H1 (cell line): ENCODE data around the gene ATG4D. TPM values are rescaled to one million over a fixed set of nuclear protein-coding genes. Genes with fewer than 3 reads are reported as not detected.

ENCODE experiments used
- KDM4A ChIP-seq: IDR thresholded peaks from one replicate; pipeline ENCODE4 v1.7.1; 2012; ENCODE audit warnings: low read depth, mild to moderate bottlenecking, moderate library complexity, low read length, inconsistent platforms; ENCODE audit not compliant: severe bottlenecking
- POU5F1 ChIP-seq: IDR thresholded peaks from 2 replicates; pipeline ENCODE4 v1.6.1; 2011; ENCODE audit warnings: low read depth, mild to moderate bottlenecking, low read length, moderate library complexity
- RBBP5 ChIP-seq: IDR thresholded peaks from 2 replicates; pipeline ENCODE4 v1.7.1; 2012; ENCODE audit warnings: low read depth, mild to moderate bottlenecking, inconsistent platforms, low read length, moderate library complexity, borderline replicate concordance
- SIN3A ChIP-seq, 2 experiments: IDR thresholded peaks in 1 of 2; conservative IDR thresholded peaks in 1 of 2; 2 replicates each; pipeline ENCODE4 v1.6.1; 2011 to 2012; ENCODE audit warnings: low read length in 2 of 2, improper control_type of control experiment in 1 of 2, low read depth in 1 of 2, mild to moderate bottlenecking in 1 of 2
- TBP ChIP-seq: IDR thresholded peaks from 2 replicates; pipeline ENCODE4 v1.6.1; 2011; ENCODE audit warnings: low read depth, low read length, improper control_type of control experiment
- polyA plus RNA-seq, 7 experiments: library from polyadenylated mRNA; depleted of rRNA in 3 of 7; stranded (reverse) in 5 of 7; unstranded in 2 of 7; fragments of >200 nt in 5 of 7; fragments of 200-250 nt in 2 of 7; gene quantifications; 1 replicate in 5 of 7; 2 replicates in 1 of 7; 4 replicates in 1 of 7; pipeline versions ENCODE4 v1.2.1 to v1.2.3, GENCODE V29; 2011 to 2013; ENCODE audit warnings: missing spikeins in 2 of 7, mixed read lengths in 2 of 7
- total RNA-seq: library from RNA; stranded (reverse); fragmentation: NEBNext Ultra II Directional; extraction: Animal tissue kit (Norgen Biotek cat#: 25700); gene quantifications from 2 replicates; pipeline ENCODE4 v1.2.1, GENCODE V29; 2021

The ATG4D gene
- total and polyA plus RNA-seq, 2 of the 8 experiments (the other 6 are each of a cell fraction or from before 2014, with no cell fraction given), result 39.6 to 43.7 TPM

- TF ChIP-seq POU5F1 (no peak), RBBP5 (peak; percentile 57; the same call in 1 of the 2 replicates), TBP (0 out of 2 replicates have a peak, but pooled peaks have one; percentile 26), KDM4A (peak; percentile 77), SIN3A (conservative IDR thresholded peaks at IDR 0.05 in 1 of 2, IDR thresholded peaks at IDR 0.05 in 1 of 2; ENCODE audit: low read depth in 1 of 2, low read length in 2 of 2) (peak; percentile 65 to 67; a peak in 2 of 4 replicates)
These were observed 24.5 kb downstream of the ATG4D start (continued) for GRCh38 chr19:10568062-10568825.
